ENCODE data around the gene IGF2BP2. TPM values are rescaled to one million over a fixed set of nuclear protein-coding genes. Genes with fewer than 3 reads are reported as not detected.
"Not testable (repeated sequence)": the region's sequence is repeated elsewhere in the genome, so short reads cannot be mapped to it uniquely, and the experiment has no call there.

The IGF2BP2 gene
- total RNA-seq, 2 experiments from 2014 or later: 0.09 TPM; not detected in 1

DNA sequence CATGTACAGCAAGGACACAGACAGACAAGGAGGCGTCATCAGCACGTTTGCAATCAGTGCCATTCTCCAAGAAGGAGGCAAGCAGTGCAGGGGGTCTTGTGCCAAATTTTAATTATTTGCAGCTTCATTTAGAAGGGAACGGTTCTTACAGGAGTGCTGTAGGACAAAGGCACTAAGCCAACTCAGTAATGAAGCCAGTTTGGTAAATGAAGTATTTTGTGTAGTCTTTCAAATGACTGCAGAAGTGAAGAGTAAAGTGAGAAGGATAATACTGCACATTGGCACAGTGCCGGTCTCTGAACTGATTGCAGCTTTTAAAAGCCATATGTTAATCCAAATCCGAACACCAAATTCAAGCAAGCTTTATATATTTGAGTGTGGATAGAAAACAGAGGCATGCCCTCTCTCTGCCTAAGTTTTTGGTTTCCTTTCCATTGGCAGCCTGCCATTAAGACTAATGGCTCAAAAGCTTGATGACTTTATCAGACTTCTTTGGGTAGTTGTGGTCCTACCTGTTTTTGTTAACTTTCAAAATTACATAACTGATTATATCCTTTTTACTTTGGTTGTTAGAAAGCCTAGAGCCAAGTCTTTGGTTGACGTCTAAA, 137.5 kb downstream of the IGF2BP2 start:
- H3K27ac Mint-ChIP-seq: no peak overlapping the region
- H3K27me3 Mint-ChIP-seq: peaks cover 13% of the 10 kb centered on the region
- DNase-seq: no peak
- H3K4me1 Mint-ChIP-seq: no peaks in the 10 kb centered on the region
- CTCF ChIA-PET: interaction anchor here (0.8 kb wide), 1 partner anchor 27 kb away, joined by 3 read pairs; no protein-coding TSS in a partner anchor
- no peak overlapping the region for H3K4me3 Mint-ChIP-seq
- H3K9me3 Mint-ChIP-seq (ENCODE audit: low read depth): no peaks in the 10 kb centered on the region
- H3K36me3 Mint-ChIP-seq: no peaks in the 10 kb centered on the region
- no peak for ATAC-seq

DNA sequence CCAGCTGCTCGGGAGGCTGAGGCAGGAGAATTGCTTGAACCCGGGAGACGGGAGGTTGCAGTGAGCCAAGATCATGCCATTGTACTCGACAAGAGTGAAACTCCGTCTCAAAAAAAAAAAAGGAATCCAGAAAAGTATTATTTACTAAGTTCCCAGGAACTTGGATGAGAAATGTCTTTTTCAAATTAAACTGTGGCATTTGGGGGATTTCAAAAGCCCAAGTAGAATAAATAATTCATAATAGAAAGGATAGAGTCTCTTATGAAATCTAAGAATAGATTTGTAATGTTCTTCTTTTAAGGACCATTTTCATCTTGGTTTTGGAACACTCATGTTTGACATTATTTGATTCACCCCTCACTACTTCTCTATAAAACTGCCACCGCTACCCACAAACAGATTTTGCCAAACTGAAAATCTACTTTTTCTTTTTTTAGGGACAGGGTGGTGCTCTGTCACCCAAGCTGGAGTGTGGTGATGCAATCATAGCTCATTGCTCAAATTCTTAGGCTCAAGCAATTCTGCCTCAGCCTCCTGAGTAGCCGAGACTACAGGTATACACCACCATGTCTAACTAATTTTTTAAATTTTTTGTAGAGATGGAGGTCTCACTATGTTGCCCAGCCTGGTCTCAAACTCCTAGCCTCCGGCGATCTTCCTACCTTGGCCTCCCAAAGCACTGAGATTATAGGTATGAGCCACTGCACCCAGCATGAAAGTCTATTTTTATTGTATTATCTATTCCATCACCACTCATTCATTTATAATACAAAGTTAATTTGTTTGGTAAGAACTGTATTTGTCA, 139.4 kb downstream of the IGF2BP2 start:
- ATAC-seq: no peak
- CTCF ChIA-PET: no interaction called here

DNA sequence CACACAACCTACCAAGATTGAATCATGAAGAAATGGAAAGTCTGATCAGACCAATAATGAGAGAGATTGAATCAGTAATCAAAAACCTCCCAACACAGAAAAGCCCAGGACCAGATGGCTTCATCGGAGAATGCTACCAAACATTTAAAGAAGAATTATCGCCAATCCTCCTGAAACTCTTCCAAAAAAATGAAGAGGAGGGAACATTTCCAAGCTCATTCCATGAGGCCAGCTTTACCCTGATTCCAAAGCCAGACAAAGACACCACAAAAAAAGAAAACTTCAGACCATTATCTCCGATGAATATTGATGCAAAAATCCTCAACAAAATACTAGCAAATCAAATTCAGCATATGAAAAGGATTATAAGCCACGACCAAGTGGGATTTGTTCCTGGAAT, 144.6 kb downstream of the IGF2BP2 start:
- Mint-ChIP-seq H3K9me3 (ENCODE audit: low read depth) (no peaks in the 10 kb centered on the region), H3K4me3 (no peak overlapping the region), H3K36me3 (no peaks in the 10 kb centered on the region), H3K27ac (no peak overlapping the region), H3K27me3 (peaks cover 42% of the 10 kb centered on the region), H3K4me1 (no peaks in the 10 kb centered on the region)
- DNase-seq: no peak
- CTCF ChIA-PET: interaction anchor here (1.1 kb wide), 1 partner anchor 88 kb away, joined by 3 read pairs; no protein-coding TSS in a partner anchor
- no peak for ATAC-seq

More for the DNA sequence above, 139.4 kb downstream of the IGF2BP2 start:
- no peak overlapping the region for H3K27ac Mint-ChIP-seq
- no peaks in the 10 kb centered on the region for H3K9me3 Mint-ChIP-seq (ENCODE audit: low read depth)
- peaks cover 16% of the 10 kb centered on the region for H3K27me3 Mint-ChIP-seq
- H3K4me3 Mint-ChIP-seq: no peak overlapping the region
- no peaks in the 10 kb centered on the region for H3K4me1 Mint-ChIP-seq
- DNase-seq: no peak
- no peaks in the 10 kb centered on the region for H3K36me3 Mint-ChIP-seq

DNA sequence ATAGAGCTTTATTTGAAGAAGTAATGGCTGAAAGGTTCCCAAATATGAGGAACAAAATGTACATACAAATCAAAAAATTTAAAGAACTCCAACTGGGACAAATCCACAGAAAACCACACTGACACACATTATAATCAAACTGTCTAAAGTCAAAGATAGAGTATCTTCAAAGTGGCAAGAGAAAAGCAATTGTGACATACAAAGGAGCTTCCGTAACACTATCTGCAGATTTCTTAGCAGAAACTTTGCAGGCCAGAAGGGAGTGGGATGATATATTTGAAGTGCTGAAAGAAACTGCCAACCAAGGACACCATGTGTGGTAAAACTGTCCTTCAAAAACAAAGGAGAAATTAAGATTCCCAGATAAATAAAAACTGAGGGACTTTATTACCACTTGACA, 146.8 kb downstream of the IGF2BP2 start:
- Mint-ChIP-seq H3K27me3 (peaks cover 54% of the 10 kb centered on the region), H3K27ac (no peak overlapping the region), H3K4me1 (no peaks in the 10 kb centered on the region), H3K4me3 (no peak overlapping the region), H3K36me3 (no peaks in the 10 kb centered on the region), H3K9me3 (ENCODE audit: low read depth) (no peaks in the 10 kb centered on the region)
- CTCF ChIA-PET: interaction anchor here (0.5 to 3.6 kb wide), 5 partner anchors 16 to 145 kb away, joined by 3 to 35 read pairs (median 3); no protein-coding TSS in a partner anchor
- ATAC-seq (no peak), DNase-seq (no peak)

DNA sequence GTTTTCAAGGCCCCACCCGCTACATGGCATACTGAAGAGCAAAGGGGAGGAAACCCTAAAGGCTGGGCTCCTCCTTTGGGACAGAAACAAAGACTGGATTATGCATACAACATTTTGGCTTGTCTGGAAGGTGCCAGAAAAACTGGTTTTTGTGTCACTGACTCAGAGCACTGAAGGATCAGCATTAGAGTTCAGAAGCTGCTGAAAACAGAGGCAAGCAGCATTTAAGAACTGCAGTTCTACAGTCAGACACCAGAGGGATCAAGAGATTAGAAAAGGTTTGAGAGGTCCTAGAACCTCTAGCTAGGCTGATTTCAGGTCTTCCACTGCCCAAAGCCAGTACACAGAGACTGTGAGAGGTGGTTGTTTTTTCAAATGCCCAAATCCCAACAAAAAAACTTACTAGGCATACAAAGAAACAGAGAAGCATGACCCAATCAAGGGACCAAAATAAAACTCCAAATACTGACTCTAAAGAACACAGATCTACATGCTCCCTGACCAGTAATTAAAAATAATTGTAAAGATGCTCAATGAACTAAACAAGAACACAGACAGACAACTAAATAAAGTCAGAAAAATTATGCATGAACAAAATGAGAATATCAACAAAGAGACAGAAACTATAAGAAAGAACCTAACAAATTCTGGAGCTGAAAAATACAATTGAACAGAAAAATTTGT, 147.6 kb downstream of the IGF2BP2 start:
- Mint-ChIP-seq H3K4me1 (no peaks in the 10 kb centered on the region), H3K4me3 (no peak overlapping the region), H3K36me3 (no peaks in the 10 kb centered on the region), H3K9me3 (ENCODE audit: low read depth) (no peaks in the 10 kb centered on the region), H3K27me3 (peaks cover 50% of the 10 kb centered on the region), H3K27ac (no peak overlapping the region)
- DNase-seq (no peak), ATAC-seq (peak; percentile 61)
- CTCF ChIA-PET: interaction anchor here (0.6 to 3.6 kb wide), 7 partner anchors 12 to 146 kb away, joined by 3 to 35 read pairs (median 3); no protein-coding TSS in a partner anchor

DNA sequence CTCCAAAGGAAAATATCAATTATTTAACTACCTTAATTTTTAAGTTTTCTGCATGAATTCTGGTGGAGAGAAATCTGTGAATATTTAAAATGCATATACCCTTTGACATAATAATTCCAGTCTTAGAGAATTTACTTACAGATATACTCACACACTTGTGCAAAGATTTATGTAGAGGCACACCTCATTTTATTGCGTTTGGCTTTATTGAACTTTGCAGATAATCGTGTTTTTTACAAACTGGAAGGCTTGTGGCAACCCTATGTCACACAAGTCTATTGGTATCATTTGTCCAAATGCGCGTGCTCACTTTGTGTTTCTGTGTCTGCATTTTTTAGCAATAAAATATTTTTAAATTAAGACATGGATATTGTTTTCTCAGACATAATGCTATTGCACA, 157.3 kb downstream of the IGF2BP2 start:
- Mint-ChIP-seq H3K4me3 (no peak overlapping the region), H3K36me3 (no peaks in the 10 kb centered on the region), H3K9me3 (ENCODE audit: low read depth) (no peaks in the 10 kb centered on the region), H3K27ac (no peak overlapping the region), H3K27me3 (peaks cover 38% of the 10 kb centered on the region), H3K4me1 (no peaks in the 10 kb centered on the region)
- CTCF ChIA-PET: no interaction called here
- DNase-seq (no peak), ATAC-seq (no peak)

DNA sequence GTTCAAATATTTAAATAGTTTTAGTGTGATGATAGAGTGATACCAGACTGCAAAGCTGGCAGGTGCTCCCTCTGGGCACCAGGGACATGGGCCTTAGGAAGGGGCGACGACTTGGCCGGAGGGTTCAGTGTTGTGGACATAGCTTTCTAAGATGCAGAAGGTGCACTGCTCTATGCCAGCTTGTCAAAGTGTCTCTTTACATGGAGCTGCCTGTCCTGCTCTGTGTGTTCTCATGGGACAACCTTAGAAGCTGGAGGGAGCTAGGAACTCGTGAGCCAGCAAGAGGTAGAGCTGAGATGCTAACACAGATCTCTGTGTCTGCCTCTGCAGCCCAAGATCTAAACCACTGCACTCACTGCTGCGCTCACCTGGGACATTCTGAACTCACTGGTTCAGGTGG, 160.9 kb downstream of the IGF2BP2 start:
- peaks cover 45% of the 10 kb centered on the region for H3K27me3 Mint-ChIP-seq
- no peak overlapping the region for H3K27ac Mint-ChIP-seq
- H3K36me3 Mint-ChIP-seq: no peaks in the 10 kb centered on the region
- H3K4me3 Mint-ChIP-seq: no peak overlapping the region
- no peaks in the 10 kb centered on the region for H3K9me3 Mint-ChIP-seq (ENCODE audit: low read depth)
- CTCF ChIA-PET: interaction anchor here (1.3 kb wide), 1 partner anchor 13 kb away, joined by 3 read pairs; no protein-coding TSS in a partner anchor
- ATAC-seq: no peak
- peaks cover 7% of the 10 kb centered on the region for H3K4me1 Mint-ChIP-seq
- no peak for DNase-seq

DNA sequence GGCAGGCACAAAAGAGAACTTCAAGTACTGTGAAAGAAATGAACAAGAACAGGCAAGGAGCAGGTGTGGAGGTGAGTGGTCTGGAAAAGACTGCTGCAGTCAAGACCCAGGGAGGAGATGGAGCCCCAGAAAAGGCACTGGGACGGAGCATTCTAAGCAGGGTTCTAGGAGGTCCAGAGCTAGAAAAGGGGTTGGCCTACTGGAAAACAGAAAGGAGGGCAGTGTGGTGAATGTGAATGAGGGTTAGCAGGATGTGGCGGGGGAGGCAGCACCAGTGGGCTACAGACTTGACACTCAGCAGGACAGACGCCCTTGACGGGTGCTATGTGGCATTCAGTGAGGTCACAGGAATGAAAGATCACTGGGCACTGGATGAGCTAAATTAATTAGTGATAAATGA, 163.1 kb downstream of the IGF2BP2 start:
- peaks cover 7% of the 10 kb centered on the region for H3K4me1 Mint-ChIP-seq
- no peak for ATAC-seq
- CTCF ChIA-PET: interaction anchor here (0.6 to 2.9 kb wide), 5 partner anchors 9 to 646 kb away, joined by 3 to 20 read pairs (median 4); no protein-coding TSS in a partner anchor
- H3K36me3 Mint-ChIP-seq: no peaks in the 10 kb centered on the region
- H3K27ac Mint-ChIP-seq: no peak overlapping the region
- no peaks in the 10 kb centered on the region for H3K9me3 Mint-ChIP-seq (ENCODE audit: low read depth)
- no peak overlapping the region for H3K4me3 Mint-ChIP-seq
- H3K27me3 Mint-ChIP-seq: peaks cover 36% of the 10 kb centered on the region
- DNase-seq: no peak

DNA sequence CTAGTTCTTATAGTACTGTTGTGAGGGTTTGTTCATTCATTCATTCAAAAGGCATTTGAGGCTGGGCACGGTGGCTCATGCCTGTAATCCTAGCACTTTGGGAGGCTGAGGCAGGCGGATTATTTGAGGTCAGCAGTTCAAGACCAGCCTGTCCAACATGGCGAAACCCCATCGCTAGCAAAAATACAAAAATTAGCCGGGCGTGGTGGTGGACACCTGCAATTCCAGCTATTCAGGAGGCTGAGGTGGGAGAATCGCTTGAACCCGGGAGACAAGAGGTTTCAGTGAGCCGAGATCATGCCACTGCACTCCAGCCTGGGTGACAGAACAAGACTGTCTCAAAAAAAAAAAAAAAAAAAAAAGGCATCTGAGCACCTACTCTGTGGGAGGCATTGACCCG, 163.5 kb downstream of the IGF2BP2 start:
- not testable (repeated sequence) for H3K4me3 Mint-ChIP-seq; H3K4me1 Mint-ChIP-seq; DNase-seq; ATAC-seq; H3K9me3 Mint-ChIP-seq (ENCODE audit: low read depth); H3K36me3 Mint-ChIP-seq; H3K27ac Mint-ChIP-seq
- CTCF ChIA-PET: interaction anchor here (0.7 to 2.9 kb wide), 15 partner anchors 9 to 308 kb away, joined by 3 to 36 read pairs (median 4); no protein-coding TSS in a partner anchor
- peaks cover 36% of the 10 kb centered on the region for H3K27me3 Mint-ChIP-seq

DNA sequence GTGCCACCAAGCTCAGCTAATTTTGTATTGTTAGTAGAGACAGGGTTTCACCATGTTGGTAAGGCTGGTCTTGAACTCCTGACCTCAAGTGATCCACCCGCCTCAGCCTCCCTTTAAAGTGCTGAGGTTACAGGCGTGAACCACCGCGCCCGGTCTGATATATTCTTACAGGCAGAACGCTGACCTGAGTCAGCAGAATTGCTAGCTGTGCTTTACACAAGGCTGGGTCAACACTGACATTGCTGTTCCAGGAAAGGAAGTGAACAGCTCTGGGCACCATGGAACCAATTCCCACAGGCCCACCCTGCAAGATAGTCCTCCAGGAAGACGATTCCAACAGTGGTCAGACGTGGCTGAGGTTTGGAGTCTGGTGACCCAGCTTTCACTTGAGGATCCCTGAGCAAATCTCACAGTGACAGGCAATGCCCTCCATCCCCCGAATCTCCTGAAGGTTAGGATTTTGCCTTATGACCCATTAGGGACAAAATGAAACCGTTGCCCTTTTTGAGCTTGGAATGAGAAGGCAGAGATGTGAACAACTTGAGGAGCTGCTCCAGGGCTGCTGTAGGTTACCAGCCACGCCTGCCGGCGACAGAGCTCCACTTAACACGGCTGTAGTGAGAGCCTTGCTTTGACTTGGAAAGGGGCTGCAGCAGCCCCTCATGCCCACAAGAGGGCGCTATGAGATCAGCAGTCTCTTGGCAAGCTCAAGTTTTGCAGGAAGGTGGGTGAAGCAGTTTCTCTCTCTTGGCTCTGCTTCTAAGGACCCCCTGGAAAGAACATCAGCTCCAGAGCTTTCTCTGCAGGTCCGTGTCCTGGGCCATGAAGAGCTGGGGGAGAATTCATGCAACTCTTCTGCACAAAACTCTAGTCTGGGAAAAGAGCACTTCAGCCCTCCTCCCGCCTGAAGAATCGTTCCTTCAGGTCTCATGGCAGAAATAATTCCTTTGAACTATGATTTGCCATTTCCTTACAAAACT, 164.6 kb downstream of the IGF2BP2 start:
- no peaks in the 10 kb centered on the region for H3K9me3 Mint-ChIP-seq (ENCODE audit: low read depth)
- ATAC-seq (peak; percentile 86), DNase-seq (peak; percentile 77)
- H3K27ac Mint-ChIP-seq: no peak overlapping the region
- H3K4me3 Mint-ChIP-seq: no peak overlapping the region
- H3K27me3 Mint-ChIP-seq: peaks cover 31% of the 10 kb centered on the region
- no peaks in the 10 kb centered on the region for H3K36me3 Mint-ChIP-seq
- H3K4me1 Mint-ChIP-seq: peaks cover 7% of the 10 kb centered on the region
- CTCF ChIA-PET: interaction anchor here (0.5 to 2.9 kb wide), 41 partner anchors 8 to 559 kb away, joined by 3 to 36 read pairs (median 4); no protein-coding TSS in a partner anchor

DNA sequence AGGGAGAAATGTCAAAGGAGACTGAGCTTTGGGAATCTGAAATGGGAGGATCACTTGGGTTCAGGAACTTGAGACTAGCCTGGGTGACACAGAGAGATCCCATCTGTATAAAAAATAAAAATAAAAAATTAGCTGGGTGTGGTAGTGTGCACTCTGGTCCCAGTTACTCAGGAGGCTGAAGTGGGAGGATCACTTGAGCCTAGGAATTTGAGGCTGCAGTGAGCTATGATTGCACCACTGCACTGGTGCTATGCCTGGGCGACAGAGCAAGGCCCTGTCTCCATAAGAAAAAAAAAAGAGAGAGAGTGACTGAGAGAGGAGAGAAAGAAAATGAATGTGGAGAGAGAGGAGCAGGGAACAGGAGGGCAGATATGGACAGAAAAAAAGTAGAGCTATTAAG, 165.9 kb downstream of the IGF2BP2 start:
- no peak for DNase-seq
- CTCF ChIA-PET: interaction anchor here (2.4 to 2.9 kb wide), 2 partner anchors 105 to 110 kb away, joined by 9 to 20 read pairs; no protein-coding TSS in a partner anchor
- Mint-ChIP-seq H3K9me3 (ENCODE audit: low read depth) (no peaks in the 10 kb centered on the region), H3K27me3 (peaks cover 19% of the 10 kb centered on the region), H3K4me3 (no peak overlapping the region), H3K36me3 (no peaks in the 10 kb centered on the region), H3K27ac (no peak overlapping the region), H3K4me1 (peaks cover 7% of the 10 kb centered on the region)
- no peak for ATAC-seq

DNA sequence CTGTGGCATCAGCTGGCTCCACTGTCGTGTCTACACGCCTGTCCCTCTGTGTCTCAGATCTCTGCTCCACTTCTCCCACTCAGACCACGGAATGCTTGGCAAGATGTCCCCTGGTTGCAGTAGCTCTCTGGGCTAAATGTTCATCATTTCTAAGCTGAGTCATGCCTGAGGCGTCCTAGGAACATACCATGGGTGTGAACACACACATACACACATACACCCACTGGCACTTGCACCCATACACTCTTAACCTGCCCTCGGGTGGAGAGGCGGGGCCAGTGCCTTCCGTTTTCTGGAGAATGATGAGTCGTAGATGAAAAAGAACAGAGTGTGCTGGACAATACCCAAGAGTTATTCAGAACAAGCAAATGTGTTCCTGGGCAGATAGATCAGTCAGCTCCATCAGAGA, 166.3 kb downstream of the IGF2BP2 start:
- ATAC-seq (no peak), DNase-seq (no peak)
- Mint-ChIP-seq H3K27me3 (peaks cover 15% of the 10 kb centered on the region), H3K27ac (no peak overlapping the region), H3K36me3 (no peaks in the 10 kb centered on the region), H3K9me3 (ENCODE audit: low read depth) (no peaks in the 10 kb centered on the region), H3K4me1 (peaks cover 7% of the 10 kb centered on the region), H3K4me3 (no peak overlapping the region)
- CTCF ChIA-PET: interaction anchor here (2.4 to 2.9 kb wide), 2 partner anchors 105 to 110 kb away, joined by 9 to 20 read pairs; no protein-coding TSS in a partner anchor

Data from activated CD8-positive, alpha-beta memory T cell treated with anti-CD3 and anti-CD28 coated beads, Interleukin-2, amount 10 ng/mL, durations not matched to agents 7 days and 5 days (primary cell).